Activated T-cell treated with anti-CD3 and anti-CD28 coated beads, Interleukin-2, amount 50 U/mL, for 4 hours (primary cell): ENCODE results near the gene NOTCH3. TPM values are rescaled to one million over a fixed set of nuclear protein-coding genes. Genes with fewer than 3 reads are reported as not detected.

Experiments used
- ATAC-seq, 2 donors: fragments of 200-7000 bp; cut with Tn5 transposase; one replicate each; pipeline ENCODE4 v1.10.0; 2021
- DNase-seq: peaks from one replicate; pipeline ENCODE4 v3.0.0-alpha.2; 2020
- H3K27me3 Mint-ChIP-seq: one replicate; pipeline ENCODE4 v1.8.0; 2021; ENCODE audit warnings: low read depth, mixed read lengths
- H3K36me3 Mint-ChIP-seq: one replicate; pipeline ENCODE4 v1.8.0; 2022; ENCODE audit warnings: mixed read lengths; ENCODE audit not compliant: insufficient read depth
- H3K4me1 Mint-ChIP-seq: one replicate; pipeline ENCODE4 v1.8.0; 2021; ENCODE audit warnings: low read depth, mixed read lengths
- H3K4me3 Mint-ChIP-seq: one replicate; pipeline ENCODE4 v1.8.0; 2021; ENCODE audit warnings: mild to moderate bottlenecking, moderate library complexity, mixed read lengths
- H3K9me3 Mint-ChIP-seq: one replicate; pipeline ENCODE4 v1.8.0; 2021; ENCODE audit warnings: mixed read lengths
- total RNA-seq, 3 donors: library from RNA; stranded (reverse); gene quantifications; one replicate each; pipeline ENCODE4 v1.2.1, GENCODE V29; 2021

NOTCH3 gene
- total RNA-seq, 3 donors from 2014 or later, result 0.16 to 0.27 (median 0.18) TPM

DNA sequence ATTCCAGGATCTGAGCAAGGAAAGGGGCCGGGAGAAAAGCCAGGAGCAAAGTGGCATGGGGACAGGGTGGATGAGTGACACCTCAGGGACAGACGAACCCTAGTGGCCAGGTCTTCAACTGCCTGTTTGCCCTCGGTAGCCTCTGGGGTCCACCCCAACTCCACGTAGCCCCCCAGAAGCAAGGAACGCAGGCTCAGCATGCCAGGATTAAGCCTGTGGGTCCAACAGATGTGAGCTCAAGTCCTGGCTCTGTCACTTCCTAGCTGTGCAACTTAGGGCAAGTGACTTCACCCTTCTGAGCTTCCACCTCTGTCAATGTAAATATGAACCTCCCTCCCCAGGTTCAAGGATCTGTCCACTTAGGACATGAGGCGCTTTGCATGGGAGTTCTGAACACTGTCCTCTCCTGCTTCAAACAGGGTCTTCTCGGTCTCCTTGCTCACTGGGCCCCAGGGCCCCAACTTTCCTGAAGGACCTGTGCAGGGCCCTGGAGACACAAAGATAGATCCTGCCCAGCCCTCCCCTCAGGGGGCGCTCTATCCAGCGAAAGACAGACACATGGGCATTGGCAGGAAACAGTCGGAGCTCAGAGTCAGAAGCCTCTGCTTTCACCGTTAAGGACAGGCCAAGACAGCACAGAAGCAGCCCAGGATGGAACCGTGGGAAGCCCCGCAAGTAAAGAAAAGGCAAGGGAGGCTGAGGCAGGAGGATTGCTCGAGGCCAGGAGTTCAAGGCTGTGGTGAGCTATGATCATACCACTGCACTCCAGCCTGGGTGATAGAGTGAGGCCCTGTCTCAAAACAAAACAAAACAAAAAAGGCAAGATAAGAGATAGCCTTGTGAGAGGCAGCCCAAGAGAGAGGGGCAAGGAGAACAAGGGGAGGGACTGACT lies 80.4 kb downstream of the NOTCH3 start:
- Mint-ChIP-seq H3K9me3 (no peaks in the 10 kb centered on the region), H3K36me3 (peaks cover 21% of the 10 kb centered on the region), H3K27me3 (no peaks in the 10 kb centered on the region), H3K4me1 (peaks cover 13% of the 10 kb centered on the region), H3K4me3 (no peak overlapping the region)
- ATAC-seq, result no peak
- DNase-seq, result no peak

DNA sequence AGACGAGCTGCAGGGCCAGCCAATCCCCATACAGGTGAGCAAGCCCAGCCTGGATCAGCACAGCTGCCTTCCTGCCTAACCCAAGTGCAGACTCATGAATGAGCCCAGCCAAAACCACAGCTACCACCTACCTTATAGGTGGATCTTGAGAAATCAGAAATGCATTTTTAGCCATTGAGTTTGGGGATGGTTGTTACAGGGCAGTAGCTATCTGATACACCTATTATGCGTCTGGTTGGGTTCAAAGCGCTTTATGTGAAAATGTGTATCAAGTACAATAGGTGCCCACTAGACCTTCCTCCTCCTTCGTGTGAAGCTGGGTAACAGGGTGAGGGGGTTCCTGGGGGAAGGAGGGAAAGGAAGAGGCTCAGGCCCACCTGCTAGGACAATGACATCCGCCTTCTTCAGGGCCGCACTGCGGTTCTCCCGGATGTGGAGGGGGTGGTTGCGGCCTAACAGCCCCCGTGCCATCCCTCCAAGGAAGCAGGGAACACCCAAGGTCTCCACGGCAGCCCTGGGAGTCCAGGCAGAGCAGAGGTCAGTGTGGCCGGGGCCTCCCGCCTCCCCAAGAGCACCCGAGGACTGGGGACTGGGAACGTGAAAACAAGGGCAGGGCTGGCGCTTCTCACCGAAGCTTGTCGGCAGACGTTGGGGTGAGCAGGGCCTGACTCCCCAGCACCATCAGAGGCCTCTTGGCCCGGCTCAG lies 81.9 kb downstream of the NOTCH3 start:
- H3K27me3 Mint-ChIP-seq, result no peaks in the 10 kb centered on the region
- DNase-seq (no peak), ATAC-seq (no peak)
- H3K9me3 Mint-ChIP-seq, result no peaks in the 10 kb centered on the region
- peaks cover 3% of the 10 kb centered on the region for H3K4me1 Mint-ChIP-seq
- peaks cover 25% of the 10 kb centered on the region for H3K36me3 Mint-ChIP-seq
- H3K4me3 Mint-ChIP-seq, result no peak overlapping the region

GRCh38 chr19:15118248-15118647 lies 82.5 kb downstream of the NOTCH3 start:
- Mint-ChIP-seq H3K4me1 (peaks cover 2% of the 10 kb centered on the region), H3K4me3 (no peak overlapping the region), H3K27me3 (no peaks in the 10 kb centered on the region), H3K9me3 (no peaks in the 10 kb centered on the region), H3K36me3 (peaks cover 25% of the 10 kb centered on the region)
- no peak for ATAC-seq
- DNase-seq, result no peak

- DNase-seq (no peak), ATAC-seq (no peak)
- H3K4me3 Mint-ChIP-seq, result no peak overlapping the region
- H3K36me3 Mint-ChIP-seq, result peaks cover 23% of the 10 kb centered on the region
- H3K27me3 Mint-ChIP-seq, result no peaks in the 10 kb centered on the region
- H3K4me1 Mint-ChIP-seq, result no peaks in the 10 kb centered on the region
- H3K9me3 Mint-ChIP-seq, result no peaks in the 10 kb centered on the region
Measured at GRCh38 chr19:15116856-15117255, 83.9 kb downstream of the NOTCH3 start.

DNA sequence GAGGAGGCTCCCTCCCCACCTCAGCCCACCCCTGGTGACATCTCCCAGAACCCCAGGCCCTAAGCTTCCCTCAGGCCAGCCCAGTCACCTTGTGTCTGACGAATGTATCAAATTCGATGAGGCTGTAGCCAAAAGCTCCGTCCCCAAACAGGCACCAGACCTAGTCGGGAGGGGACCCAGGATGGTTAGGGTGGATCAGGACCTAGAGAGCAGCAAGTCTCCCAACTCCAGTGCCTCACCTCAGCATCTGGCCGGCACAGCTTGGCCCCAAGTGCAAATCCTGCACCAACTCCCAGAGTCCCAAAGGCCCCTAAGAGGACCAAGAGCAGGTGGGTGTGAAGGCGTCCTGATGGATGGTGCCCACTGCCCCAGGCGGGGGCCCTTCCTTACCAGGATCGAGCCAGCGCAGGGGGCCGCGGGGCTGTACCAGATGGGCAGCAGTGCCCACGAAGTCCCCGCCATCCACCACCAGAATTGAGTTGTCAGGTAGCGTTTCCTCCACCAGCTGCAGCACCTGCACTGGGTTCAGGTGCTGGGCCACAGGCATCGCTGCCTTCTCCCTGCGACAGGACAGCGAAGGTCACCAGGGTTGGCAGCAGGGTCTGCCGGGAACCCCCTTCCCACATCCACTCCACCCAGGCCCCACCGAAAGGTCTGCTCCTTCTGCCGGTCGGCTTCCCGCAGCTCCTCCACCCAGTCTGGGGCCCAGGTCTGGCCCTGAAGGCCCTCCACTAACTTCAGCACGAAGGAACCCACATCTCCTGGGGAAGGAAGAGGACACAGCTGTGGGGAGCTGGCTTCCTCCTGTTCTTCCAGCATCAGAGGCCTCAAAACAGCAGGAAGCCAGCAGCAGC lies 84.8 kb downstream of the NOTCH3 start:
- H3K4me3 Mint-ChIP-seq, result no peak overlapping the region
- ATAC-seq (no peak), DNase-seq (no peak)
- H3K9me3 Mint-ChIP-seq, result no peaks in the 10 kb centered on the region
- peaks cover 23% of the 10 kb centered on the region for H3K36me3 Mint-ChIP-seq
- H3K27me3 Mint-ChIP-seq, result no peaks in the 10 kb centered on the region
- no peaks in the 10 kb centered on the region for H3K4me1 Mint-ChIP-seq

GRCh38 chr19:15115080-15115479 lies 85.7 kb downstream of the NOTCH3 start:
- DNase-seq (no peak), ATAC-seq (no peak)
- Mint-ChIP-seq H3K9me3 (no peaks in the 10 kb centered on the region), H3K36me3 (peaks cover 20% of the 10 kb centered on the region), H3K4me3 (no peak overlapping the region), H3K27me3 (no peaks in the 10 kb centered on the region), H3K4me1 (no peaks in the 10 kb centered on the region)

- no peaks in the 10 kb centered on the region for H3K9me3 Mint-ChIP-seq
- H3K36me3 Mint-ChIP-seq, result peaks cover 17% of the 10 kb centered on the region
- H3K27me3 Mint-ChIP-seq, result no peaks in the 10 kb centered on the region
Measured at GRCh38 chr19:15114153-15114540, 86.6 kb downstream of the NOTCH3 start.

DNA sequence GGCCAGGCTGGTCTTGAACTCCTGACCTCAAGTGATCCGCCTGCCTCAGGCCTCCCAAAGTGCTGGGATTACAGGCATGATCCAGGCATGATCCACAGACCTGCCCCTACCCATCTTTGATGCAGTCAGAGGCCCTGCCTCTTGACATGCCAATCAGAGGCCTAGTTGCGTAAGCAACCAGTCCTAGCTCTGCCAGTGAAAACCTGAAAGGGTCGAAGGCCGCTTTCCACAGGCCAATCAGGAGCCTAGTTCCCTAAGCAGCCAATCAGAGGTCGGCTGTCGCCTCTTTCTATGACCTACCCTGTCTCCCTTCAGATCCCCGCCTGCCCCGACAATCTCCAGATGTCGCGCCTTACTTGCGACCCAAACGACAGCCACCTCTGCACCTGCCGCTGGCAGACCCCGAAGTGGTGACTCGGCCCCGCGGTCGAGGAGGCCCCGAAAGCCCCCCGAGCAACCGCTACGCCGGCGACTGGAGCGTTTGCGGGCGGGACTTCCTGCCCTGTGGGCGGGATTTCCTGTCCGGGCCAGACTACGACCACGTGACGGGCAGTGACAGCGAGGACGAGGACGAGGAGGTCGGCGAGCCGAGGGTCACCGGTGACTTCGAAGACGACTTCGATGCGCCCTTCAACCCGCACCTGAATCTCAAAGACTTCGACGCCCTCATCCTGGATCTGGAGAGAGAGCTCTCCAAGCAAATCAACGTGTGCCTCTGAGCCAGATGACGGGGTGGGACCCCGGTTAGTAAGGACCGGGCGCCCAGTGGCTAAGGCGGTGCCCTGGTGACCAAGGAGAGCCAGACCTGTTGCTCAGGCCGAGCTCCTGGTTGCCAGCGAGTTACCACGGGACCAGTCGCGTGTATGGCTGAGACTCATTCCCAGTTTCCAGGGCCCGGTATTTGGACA lies 87.3 kb downstream of the NOTCH3 start:
- no peak for DNase-seq
- Mint-ChIP-seq H3K4me1 (no peaks in the 10 kb centered on the region), H3K27me3 (peaks cover 2% of the 10 kb centered on the region), H3K36me3 (peaks cover 13% of the 10 kb centered on the region), H3K4me3 (no peak overlapping the region), H3K9me3 (no peaks in the 10 kb centered on the region)
- peak in 1 of 2 donors; percentile 7 for ATAC-seq

More at GRCh38 chr19:15114153-15114540, 86.6 kb downstream of the NOTCH3 start:
- H3K4me3 Mint-ChIP-seq, result no peak overlapping the region
- ATAC-seq (no peak), DNase-seq (no peak)
- H3K4me1 Mint-ChIP-seq, result no peaks in the 10 kb centered on the region

DNA sequence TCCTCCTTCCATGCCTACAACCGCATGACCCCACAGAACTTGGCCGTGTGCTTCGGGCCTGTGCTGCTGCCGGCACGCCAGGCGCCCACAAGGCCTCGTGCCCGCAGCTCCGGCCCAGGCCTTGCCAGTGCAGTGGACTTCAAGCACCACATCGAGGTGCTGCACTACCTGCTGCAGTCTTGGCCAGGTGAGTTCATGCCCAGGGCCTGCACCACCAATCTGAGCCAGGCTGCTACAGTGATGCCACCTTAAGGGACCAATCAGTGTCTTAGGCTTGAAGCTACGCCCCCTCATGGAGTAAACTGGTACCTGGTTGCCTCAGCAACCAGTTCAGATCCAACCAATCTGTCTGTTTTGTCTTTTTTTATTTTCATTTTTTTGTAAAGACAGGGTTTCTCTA lies 88.4 kb downstream of the NOTCH3 start:
- peaks cover 9% of the 10 kb centered on the region for H3K27me3 Mint-ChIP-seq
- no peak overlapping the region for H3K4me3 Mint-ChIP-seq
- no peaks in the 10 kb centered on the region for H3K9me3 Mint-ChIP-seq
- ATAC-seq (no peak), DNase-seq (no peak)
- H3K36me3 Mint-ChIP-seq, result peaks cover 10% of the 10 kb centered on the region
- H3K4me1 Mint-ChIP-seq, result peaks cover 7% of the 10 kb centered on the region

DNA sequence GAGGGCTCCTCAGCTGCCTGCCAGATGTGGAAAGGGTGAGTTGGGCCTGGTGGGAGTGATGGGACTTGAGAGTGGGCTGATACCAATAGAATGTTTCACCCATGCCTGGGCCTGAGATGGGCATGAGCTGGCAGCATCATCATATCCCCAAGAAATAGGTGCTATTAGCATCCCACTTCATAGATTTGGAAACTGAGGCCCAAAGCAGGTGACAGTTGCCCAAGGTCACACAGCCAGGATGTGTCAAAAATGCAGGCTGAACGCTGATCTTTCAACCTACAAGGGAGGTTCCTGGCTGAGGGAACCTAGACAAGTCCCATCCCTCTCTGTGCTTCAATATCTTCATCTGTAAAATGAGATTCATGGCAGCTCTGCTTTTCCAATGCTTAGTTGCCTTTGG lies 89.0 kb downstream of the NOTCH3 start:
- Mint-ChIP-seq H3K4me1 (peaks cover 10% of the 10 kb centered on the region), H3K27me3 (peaks cover 13% of the 10 kb centered on the region), H3K4me3 (no peak overlapping the region), H3K36me3 (peaks cover 7% of the 10 kb centered on the region), H3K9me3 (no peaks in the 10 kb centered on the region)
- DNase-seq (no peak), ATAC-seq (no peak)

- DNase-seq, result no peak
- Mint-ChIP-seq H3K4me3 (no peak overlapping the region), H3K4me1 (peaks cover 15% of the 10 kb centered on the region), H3K27me3 (peaks cover 23% of the 10 kb centered on the region), H3K36me3 (peaks cover 5% of the 10 kb centered on the region), H3K9me3 (no peaks in the 10 kb centered on the region)
- ATAC-seq, result no peak
Measured at GRCh38 chr19:15110418-15110815, 90.4 kb downstream of the NOTCH3 start.

DNA sequence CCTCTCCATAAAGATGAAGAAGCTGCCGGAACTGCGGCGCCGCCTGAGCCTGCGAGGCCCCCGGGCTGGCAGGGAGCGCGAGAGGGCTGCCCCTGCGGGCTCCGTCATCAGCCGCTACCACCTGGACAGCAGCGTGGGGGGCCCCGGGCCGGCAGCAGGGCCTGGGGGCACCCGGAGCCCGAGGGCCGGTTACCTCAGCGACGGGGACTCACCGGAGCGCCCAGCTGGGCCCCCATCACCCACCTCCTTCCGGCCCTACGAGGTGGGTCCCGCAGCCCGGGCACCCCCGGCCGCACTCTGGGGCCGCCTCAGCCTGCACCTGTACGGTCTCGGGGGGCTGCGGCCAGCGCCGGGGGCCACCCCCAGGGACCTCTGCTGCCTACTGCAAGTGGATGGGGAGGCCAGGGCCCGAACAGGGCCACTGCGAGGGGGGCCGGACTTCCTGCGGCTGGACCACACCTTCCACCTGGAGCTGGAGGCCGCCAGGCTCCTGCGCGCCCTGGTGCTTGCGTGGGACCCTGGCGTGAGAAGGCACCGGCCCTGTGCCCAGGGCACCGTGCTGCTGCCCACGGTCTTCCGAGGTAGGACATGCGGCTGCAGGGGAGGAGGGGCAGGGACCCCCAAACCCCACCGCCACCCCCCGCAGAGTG lies 90.9 kb downstream of the NOTCH3 start:
- peaks cover 4% of the 10 kb centered on the region for H3K9me3 Mint-ChIP-seq
- peaks cover 27% of the 10 kb centered on the region for H3K27me3 Mint-ChIP-seq
- ATAC-seq (no peak), DNase-seq (no peak)
- no peak overlapping the region for H3K4me3 Mint-ChIP-seq
- no peaks in the 10 kb centered on the region for H3K36me3 Mint-ChIP-seq
- H3K4me1 Mint-ChIP-seq, result peaks cover 15% of the 10 kb centered on the region
